HG03196 (cell line): ENCODE measurements around the gene MARCHF3.
A peak's percentile ranks its signal among the peaks of the same experiment; 100 is the strongest.

Experiments used
- ATAC-seq: cut with Tn5 transposase; IDR thresholded peaks from one replicate; pipeline ENCODE4 v1.9.1; 2021; ENCODE audit not compliant: unreplicated experiment

Gene MARCHF3

GRCh38 chr5:126987271-126987899 is 43.0 kb downstream of the MARCHF3 start:
- ATAC-seq: no peak

- ATAC-seq: no peak
Observed at GRCh38 chr5:126984632-126985031, 45.7 kb downstream of the MARCHF3 start.

- no peak for ATAC-seq
Observed at GRCh38 chr5:126983874-126984266, 46.5 kb downstream of the MARCHF3 start.

- no peak for ATAC-seq
Observed at GRCh38 chr5:126982926-126983873, 47.2 kb downstream of the MARCHF3 start.

GRCh38 chr5:126982202-126982601 is 48.2 kb downstream of the MARCHF3 start:
- no peak for ATAC-seq

- no peak for ATAC-seq
Observed at GRCh38 chr5:126981701-126982100, 48.7 kb downstream of the MARCHF3 start.

GRCh38 chr5:126981222-126981621 is 49.1 kb downstream of the MARCHF3 start:
- ATAC-seq: no peak

- ATAC-seq: no peak
Observed at GRCh38 chr5:126978258-126978657, 52.1 kb downstream of the MARCHF3 start.

- ATAC-seq: no peak
Observed at GRCh38 chr5:126976520-126977172, 53.7 kb downstream of the MARCHF3 start.

GRCh38 chr5:126975796-126976195 is 54.6 kb downstream of the MARCHF3 start:
- no peak for ATAC-seq

GRCh38 chr5:126973193-126973592 is 57.2 kb downstream of the MARCHF3 start:
- ATAC-seq: no peak

GRCh38 chr5:126972062-126972895 is 58.1 kb downstream of the MARCHF3 start:
- peak; percentile 73 for ATAC-seq

- ATAC-seq: no peak
Observed at GRCh38 chr5:126971455-126972031, 58.8 kb downstream of the MARCHF3 start.

GRCh38 chr5:126970517-126971017 is 59.8 kb downstream of the MARCHF3 start:
- no peak for ATAC-seq

- peak; percentile 33 for ATAC-seq
Observed at GRCh38 chr5:126969548-126969947, 60.8 kb downstream of the MARCHF3 start.

GRCh38 chr5:126967808-126968466 is 62.4 kb downstream of the MARCHF3 start:
- ATAC-seq: no peak

- no peak for ATAC-seq
Observed at GRCh38 chr5:126965487-126965886, 64.9 kb downstream of the MARCHF3 start.

GRCh38 chr5:126965061-126965475 is 65.3 kb downstream of the MARCHF3 start:
- no peak for ATAC-seq

GRCh38 chr5:126963822-126964375 is 66.5 kb downstream of the MARCHF3 start:
- ATAC-seq: no peak
